HG03460 (cell line): Measurements from ENCODE around the gene SH2D6.
"Not testable (repeated sequence)": the region's sequence is repeated elsewhere in the genome, so short reads cannot be mapped to it uniquely, and the experiment has no call there.

ENCODE experiments used
- ATAC-seq: cut with Tn5 transposase; IDR thresholded peaks from one replicate; pipeline ENCODE4 v1.9.1; 2021; ENCODE audit not compliant: unreplicated experiment

Gene SH2D6

GRCh38 chr2:85418132-85419008, at the start of gene SH2D6:
SH2D6 (plus strand) TSS chr2:85418714; CDS start chr2:85429466, 10,752 bp downstream.
- peak; percentile 83 for ATAC-seq

- ATAC-seq = no peak
Observed at GRCh38 chr2:85368921-85369320, 49.6 kb upstream of the SH2D6 start.

GRCh38 chr2:85369500-85369899, 49.0 kb upstream of the SH2D6 start:
- no peak for ATAC-seq

GRCh38 chr2:85371045-85371444, 47.5 kb upstream of the SH2D6 start:
- no peak for ATAC-seq

GRCh38 chr2:85376291-85377065, 42.0 kb upstream of the SH2D6 start:
- no peak for ATAC-seq

GRCh38 chr2:85377083-85377482, 41.4 kb upstream of the SH2D6 start:
- ATAC-seq = no peak

- no peak for ATAC-seq
Observed at GRCh38 chr2:85378257-85378656, 40.3 kb upstream of the SH2D6 start.

GRCh38 chr2:85380048-85380447, 38.5 kb upstream of the SH2D6 start:
- no peak for ATAC-seq

GRCh38 chr2:85383151-85383550, 35.4 kb upstream of the SH2D6 start:
- not testable (repeated sequence) for ATAC-seq

GRCh38 chr2:85383850-85384249, 34.7 kb upstream of the SH2D6 start:
- no peak for ATAC-seq

- no peak for ATAC-seq
Observed at GRCh38 chr2:85385746-85386145, 32.8 kb upstream of the SH2D6 start.

GRCh38 chr2:85387754-85388153, 30.8 kb upstream of the SH2D6 start:
- ATAC-seq = no peak

- no peak for ATAC-seq
Observed at GRCh38 chr2:85388878-85389538, 29.5 kb upstream of the SH2D6 start.

GRCh38 chr2:85390941-85391669, 27.4 kb upstream of the SH2D6 start:
- no peak for ATAC-seq

GRCh38 chr2:85393836-85394235, 24.7 kb upstream of the SH2D6 start:
- no peak for ATAC-seq

GRCh38 chr2:85394261-85394681, 24.2 kb upstream of the SH2D6 start:
- no peak for ATAC-seq

- ATAC-seq = no peak
Observed at GRCh38 chr2:85394976-85395375, 23.5 kb upstream of the SH2D6 start.

- no peak for ATAC-seq
Observed at GRCh38 chr2:85395912-85396475, 22.5 kb upstream of the SH2D6 start.

- ATAC-seq = no peak
Observed at GRCh38 chr2:85396531-85397470, 21.7 kb upstream of the SH2D6 start.
